CMK (cell line): ENCODE results near the gene TIMP2.
"Not testable (repeated sequence)": the region's sequence is repeated elsewhere in the genome, so short reads cannot be mapped to it uniquely, and the experiment has no call there.

ENCODE experiments used
- DNase-seq: peaks from one replicate; pipeline ENCODE4 v3.0.0-alpha.2; 2010; ENCODE audit warnings: low read depth

Gene TIMP2

GRCh38 chr17:78954684-78955083, 29.5 kb upstream of the TIMP2 start:
- DNase-seq, result no peak

- no peak for DNase-seq
These were observed 28.5 kb upstream of the TIMP2 start for GRCh38 chr17:78953356-78954350.

DNA sequence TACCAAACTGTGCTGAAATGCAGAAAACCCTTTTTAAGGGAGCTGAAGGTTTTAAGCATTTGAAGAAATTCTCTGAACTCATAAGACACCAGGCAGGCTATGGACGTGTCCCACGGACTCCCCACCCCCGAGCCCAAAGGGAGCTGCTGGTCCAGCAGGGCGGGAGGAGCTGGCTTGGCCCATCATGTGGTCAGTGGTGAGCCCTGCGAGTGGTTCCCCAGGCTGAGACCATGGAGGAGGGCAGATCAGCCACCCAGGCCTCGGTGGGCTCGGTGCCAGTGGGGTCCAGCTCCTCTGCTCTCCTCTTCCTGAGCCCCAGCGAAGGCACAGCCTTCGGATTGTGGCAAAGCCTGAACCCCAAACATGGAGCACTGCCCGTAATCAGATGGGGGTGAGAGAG, 27.5 kb upstream of the TIMP2 start:
- no peak for DNase-seq

DNA sequence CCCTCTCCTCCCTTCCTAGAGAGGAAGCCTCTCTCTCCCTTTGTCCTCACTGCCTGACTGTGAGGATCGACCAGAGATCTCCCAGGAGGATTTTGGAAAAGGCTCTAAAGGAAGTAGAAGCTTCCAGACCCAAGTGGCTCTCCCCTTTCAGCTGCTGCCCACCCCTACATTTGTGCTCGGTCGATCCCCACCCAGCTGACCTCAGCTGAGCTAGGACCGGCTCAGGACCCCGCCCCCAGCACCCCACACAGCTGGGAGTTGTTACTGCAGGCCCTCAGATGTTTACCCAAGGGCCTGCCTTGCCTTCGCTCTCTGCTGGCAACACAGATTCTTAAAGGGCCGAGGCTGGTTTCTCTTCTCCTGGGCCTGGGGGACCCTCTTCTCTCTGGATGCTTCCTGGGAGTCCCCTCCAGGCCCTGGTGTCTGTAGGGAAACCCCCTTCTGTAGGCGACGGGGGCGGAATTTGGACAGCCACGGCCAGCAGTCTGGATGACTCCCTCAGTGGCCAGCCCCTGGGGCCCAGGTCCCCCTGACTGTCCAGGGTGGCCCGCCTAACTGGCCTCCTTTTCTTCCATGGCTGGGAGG, 26.9 kb upstream of the TIMP2 start:
- no peak for DNase-seq

- no peak for DNase-seq
These were observed 25.7 kb upstream of the TIMP2 start for GRCh38 chr17:78950870-78951269.

GRCh38 chr17:78947235-78948149, 22.3 kb upstream of the TIMP2 start:
- no peak for DNase-seq

DNA sequence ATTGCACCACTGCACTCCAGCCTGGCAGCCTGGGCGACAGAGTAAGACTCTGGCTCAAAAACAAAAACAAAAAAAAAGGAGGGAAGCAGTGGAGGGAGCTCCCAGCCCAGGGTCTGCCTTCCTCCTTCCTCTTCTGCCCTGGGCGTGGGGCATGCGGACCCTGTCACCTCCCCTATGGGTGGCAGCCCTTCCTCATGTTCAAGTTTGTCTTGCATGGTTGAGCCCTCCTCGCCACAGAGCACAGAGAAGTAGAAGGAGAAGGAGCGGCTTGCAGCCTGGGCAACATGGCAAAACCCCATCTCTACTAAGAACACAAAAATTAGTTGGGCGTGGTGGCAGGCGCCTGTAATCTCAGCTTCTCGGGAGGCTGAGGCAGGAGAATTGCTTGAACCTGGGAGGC, 21.4 kb upstream of the TIMP2 start:
- no peak for DNase-seq

GRCh38 chr17:78946131-78946530, 20.9 kb upstream of the TIMP2 start:
- no peak for DNase-seq

- not testable (repeated sequence) for DNase-seq
These were observed 20.3 kb upstream of the TIMP2 start for GRCh38 chr17:78945455-78945854.

DNA sequence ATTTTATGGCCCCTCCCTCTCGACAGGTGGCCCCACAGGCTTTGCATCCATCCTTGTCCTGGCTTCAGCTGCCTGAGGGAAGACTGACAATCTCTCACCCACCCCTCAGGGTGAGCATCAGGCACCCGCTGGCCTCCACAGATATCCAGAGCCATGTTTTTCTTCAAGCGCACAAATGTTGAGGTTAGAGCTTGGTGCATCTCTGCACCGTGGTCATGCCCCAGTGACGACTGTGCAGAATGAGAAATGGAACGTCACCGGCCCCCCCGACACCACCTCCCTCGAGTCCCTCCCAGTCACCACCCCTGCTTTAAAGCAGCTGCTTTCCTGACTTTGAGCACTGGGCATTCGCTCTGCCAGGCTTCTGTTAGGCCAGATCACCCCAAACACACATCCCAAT, 19.8 kb upstream of the TIMP2 start:
- DNase-seq, result no peak

DNA sequence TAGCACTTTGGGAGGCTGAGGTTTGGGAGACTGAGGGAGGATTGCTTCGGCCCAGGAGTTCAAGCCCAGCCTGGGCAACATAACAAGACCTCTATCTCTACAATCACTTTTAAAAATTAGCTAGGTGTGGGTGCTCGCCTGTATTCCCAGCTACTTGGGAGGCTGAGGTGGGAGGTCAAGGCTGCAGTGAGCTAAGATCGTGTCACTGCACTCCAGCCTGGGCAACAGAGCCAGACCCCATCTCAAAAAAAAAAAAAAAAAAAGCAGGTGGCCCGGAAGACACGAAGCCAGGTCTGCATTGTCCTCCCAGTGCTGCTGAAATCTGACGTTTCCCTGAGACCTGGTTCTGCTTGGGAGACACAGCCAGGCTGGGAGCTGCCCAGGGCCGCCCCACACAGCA, 18.8 kb upstream of the TIMP2 start:
- no peak for DNase-seq

DNA sequence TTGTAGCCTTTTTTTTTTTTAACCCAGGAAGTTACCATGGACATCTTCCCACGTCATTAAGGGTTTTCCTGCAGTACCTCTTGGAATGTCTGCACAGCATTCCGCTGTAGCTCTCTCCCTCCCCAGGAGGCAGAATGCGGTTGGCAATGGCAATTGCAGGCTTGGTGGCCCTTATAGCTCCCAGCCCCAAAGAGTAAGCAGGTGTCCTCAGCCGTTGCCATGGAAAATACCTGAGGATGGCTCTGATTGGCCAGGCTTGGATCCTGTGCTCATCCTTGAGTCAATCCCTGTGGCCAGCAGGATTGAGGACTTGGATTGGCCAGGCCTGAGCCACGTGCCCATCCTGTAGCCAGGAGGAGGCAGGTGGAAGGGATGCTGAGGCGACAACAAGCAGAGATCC, 15.5 kb upstream of the TIMP2 start:
- no peak for DNase-seq

GRCh38 chr17:78940258-78940657, 15.1 kb upstream of the TIMP2 start:
- no peak for DNase-seq

- DNase-seq, result no peak
These were observed 14.4 kb upstream of the TIMP2 start for GRCh38 chr17:78939615-78940014.

GRCh38 chr17:78937561-78937960, 12.4 kb upstream of the TIMP2 start:
- DNase-seq, result no peak

DNA sequence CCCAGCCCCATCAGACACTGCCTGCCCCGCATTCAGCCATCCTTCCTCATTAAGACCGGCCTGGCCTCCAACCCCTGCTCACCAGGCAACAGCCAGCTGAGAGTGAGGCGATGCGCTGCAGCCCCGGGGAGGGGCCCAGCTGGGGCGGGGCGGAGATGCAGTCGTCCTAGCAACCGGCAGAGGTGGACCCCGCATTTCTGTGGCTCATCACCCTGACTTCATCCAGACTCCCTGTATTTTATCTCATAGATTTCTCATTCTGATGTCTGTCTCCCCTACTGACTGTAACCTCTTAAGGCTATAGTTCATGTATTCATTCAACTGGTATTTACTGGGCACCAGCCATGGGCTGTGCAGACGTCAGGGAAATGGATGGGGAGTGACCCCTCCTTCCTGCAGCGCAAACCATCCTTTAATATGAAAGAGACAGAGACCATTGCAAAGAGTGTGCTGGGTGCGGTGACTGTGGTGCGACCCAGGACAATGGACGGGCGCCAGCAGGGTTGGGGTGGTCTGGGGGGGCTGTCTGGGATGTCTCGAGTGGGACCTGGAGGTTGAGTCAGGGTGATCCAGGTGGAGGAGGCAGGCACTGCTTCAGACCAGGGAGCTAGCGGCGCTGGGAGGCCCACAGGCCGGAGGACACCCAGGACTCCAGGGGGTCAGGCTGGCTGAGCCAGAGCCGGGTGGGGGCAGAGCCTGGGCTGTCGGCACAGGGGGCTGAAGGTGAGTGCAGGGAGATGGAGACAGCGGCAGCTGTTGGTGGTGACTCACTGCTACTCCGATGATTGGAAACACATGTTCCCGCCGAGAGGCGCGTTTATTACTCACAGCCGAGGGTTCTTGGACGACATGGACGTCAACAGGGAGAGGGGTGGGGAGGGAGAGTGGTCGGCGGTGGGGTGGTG, 10.5 kb upstream of the TIMP2 start:
- no peak for DNase-seq

DNA sequence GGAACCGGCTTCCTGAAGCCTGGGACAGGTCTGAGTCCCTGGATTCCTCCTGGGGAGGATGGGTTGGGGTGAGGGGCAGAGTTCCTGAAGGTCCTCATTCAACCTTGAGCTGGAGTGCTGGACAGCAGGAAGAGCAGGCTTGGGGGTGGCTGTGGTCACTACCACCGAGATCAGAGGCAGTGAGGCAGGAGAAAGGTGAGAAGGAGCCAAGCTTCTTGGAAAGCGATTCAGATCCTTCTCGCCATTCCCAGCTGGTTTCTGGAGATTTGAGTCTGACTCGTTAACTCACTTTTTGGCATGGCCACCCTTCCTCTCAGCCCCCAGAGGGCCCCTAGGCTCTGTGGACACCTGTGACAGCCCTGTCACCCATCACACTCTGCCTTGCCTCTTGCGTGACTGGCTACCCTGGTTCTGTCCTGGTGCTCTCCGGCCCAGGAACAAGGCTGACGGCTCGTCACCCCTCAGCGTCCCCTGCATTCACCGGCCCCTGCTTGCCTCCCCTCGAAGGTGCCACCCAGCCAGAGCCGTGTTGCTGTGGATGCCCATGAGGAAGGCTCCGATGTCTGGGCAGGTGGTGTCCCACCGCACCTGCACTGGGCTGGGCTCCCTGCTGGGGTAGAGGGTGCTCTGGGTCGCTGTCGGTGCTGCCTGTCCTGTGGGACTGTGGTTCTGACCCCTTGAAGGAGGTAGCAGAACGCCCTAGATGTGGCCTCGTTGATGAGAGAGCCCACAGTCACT, 9.7 kb upstream of the TIMP2 start:
- no peak for DNase-seq

GRCh38 chr17:78933959-78934568, 8.9 kb upstream of the TIMP2 start:
- DNase-seq, result no peak

- no peak for DNase-seq
These were observed 8.1 kb upstream of the TIMP2 start for GRCh38 chr17:78933025-78933958.
